HG02840 (cell line): ENCODE measurements around the gene PEAR1.

Experiments used
- ATAC-seq: cut with Tn5 transposase; IDR thresholded peaks from one replicate; pipeline ENCODE4 v1.9.1; 2021; ENCODE audit warnings: mild to moderate bottlenecking, moderate library complexity, moderate number of reproducible peaks; ENCODE audit not compliant: unreplicated experiment, low FRiP score

PEAR1 gene

DNA sequence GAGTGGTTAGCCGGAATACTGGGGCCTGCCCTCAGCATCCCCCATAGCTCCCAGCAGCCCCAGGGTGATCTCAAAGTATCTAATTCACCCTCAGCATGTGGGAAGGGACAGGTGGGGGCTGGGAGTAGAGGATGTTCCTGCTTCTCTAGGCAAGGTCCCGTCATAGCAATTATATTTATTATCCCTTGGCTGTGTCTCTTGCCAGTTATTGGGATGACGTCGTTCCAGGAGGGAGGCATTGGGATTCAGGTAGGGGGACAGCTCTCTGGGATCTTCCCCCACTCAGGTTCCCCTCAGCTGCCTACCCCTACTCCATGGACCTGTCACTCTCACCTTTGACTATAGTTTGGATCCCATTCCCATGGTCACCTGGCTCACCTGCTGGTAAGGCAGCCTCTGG is 11.9 kb upstream of the PEAR1 start:
- ATAC-seq = no peak

DNA sequence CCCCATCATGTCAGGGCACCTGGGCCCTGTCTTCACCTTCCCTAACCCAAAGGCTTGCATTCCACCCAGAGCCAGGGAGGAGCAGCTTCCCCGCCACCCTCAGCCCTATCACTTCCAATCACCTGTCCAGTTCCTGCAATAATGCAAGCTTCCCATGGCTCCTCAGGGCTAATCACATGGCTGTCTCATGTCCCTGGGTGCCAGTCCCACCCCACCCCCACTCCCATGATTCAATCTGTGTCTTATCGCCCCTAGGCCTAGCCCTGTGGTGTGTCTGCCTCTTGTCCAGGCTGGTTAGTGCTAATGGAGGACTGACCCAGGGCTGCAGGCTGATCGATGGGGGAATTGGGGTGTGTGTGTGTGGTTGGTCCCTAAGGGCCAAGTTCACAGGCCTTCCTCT is 11.0 kb upstream of the PEAR1 start:
- no peak for ATAC-seq

DNA sequence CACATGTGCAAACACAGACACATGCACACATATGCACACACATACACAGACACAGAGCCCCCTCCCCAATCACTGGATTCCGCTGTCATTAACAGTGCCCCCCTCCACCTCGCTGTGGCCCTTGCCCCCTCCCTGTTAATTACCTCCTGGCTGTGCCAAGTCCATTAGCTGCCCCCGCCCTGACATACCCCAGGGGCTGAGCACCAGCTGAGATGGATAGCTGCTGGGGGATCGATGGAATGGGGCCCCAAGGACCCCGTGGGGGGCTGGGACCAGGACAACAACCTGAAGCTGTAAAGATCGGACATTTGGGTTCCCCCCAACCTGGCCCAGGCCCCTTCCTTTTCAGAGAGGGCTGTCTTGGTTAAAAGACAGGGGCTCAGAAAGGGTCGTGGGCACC is 9.6 kb upstream of the PEAR1 start:
- ATAC-seq = no peak

DNA sequence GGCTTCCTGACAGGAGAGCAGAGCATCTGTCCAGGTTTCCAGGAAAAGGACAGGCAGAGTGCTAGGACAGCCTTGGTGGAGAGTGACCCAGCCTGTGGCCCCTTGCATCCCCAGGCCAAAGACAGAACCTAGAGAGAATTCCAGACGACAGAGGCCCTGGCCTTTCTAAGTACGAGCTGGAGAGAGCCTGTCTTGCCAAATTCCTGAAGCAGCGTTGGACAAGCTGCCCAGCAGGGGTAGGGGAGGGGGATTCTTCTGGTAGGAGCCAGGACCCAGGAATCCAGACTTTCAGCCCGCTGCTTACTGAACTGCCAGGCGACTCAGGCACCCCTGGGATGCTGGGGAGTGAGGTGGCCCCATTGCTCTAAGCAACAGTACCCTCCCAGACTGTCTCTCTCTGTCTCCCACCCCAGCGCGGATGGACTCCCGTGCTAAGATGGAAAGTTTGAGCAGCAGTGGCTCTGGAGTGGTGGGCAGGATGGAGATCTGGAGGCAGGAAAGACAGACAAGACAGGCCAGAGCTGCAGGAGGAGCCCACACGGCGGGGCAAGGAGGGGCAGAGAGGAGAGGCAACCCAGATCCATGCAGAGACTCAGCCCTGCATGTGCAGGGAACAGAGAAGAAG is 8.8 kb upstream of the PEAR1 start:
- ATAC-seq = no peak

GRCh38 chr1:156885314-156885713 is 8.2 kb upstream of the PEAR1 start:
- no peak for ATAC-seq

DNA sequence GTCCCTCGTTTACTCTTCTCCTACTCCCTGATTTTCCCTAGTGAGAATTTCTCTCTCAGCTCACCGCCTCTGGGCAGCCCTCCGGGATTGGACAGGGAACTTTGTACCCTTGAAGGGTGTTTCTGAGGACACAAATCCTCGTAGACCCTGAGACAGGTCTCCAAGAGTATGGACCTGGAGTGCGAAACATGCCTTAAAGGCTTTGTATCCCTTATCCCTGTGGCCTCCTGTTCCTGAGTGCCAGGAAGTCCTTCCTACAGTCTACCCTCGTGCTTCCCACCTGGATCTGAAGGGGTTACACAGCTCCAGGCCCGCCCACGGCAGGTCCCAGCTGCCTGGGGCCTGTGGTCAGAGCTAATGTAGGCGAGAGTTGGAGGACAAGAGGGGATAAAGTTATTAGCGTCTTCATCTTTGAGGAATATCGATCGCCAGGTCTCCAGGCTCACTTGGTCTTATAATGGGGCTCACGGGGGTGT is 7.6 kb upstream of the PEAR1 start:
- no peak for ATAC-seq

DNA sequence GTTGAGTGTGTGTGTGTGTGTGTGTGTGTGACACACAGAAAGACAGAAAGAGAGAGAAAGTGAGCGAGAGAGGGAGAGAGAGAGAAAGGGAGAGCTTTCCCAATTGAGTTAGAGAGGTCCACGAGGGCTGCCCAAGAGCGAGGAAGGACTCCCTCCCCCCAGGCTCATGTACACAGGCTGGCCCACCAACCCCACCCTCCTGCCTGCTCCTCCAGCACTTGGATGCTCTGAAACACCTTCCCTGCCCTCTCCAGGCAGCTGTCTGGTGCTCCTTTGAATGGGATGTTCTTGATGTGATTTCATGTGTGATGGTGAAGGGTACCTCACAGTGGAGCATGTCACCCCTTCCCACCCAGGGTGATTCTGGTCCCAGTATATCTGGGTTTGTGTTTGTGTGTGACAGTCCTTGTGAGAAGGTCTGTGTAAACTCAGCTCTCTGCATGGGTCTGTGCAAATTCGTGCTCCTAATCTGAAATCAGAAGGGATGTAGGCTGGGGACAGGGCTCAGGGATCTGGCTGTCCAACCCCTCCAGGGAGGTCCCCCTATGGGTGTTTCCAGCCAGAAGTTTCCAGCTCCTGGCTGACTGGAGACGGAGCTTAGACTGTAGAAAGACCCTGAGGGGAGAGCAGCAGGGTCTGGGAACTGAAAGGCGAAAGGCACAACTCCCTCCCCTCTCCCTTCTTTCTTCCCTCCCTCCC is 6.8 kb upstream of the PEAR1 start:
- no peak for ATAC-seq

GRCh38 chr1:156887317-156887716 is 6.2 kb upstream of the PEAR1 start:
- no peak for ATAC-seq

DNA sequence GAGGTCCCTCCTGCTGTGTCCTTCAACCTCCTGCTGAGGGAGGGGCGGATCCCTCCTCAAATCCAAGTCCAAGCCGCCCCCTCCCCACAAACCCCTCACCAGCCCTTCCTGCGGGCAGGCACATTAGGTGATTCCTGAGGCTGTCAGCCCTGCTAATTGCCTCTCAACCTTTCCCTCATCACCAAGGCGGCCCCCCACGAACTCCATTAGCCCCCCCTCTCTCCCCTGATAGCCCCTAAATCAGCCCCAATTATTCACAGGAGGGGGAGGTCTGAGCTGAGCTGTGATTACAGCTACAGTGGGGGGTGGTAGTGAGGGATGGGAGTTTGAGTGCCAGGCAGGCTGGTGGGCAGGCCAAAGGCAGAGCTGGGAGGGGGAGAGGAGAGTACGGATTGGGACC is 5.8 kb upstream of the PEAR1 start:
- ATAC-seq = no peak

- no peak for ATAC-seq
Measured at GRCh38 chr1:156889802-156890580, 3.5 kb upstream of the PEAR1 start.

DNA sequence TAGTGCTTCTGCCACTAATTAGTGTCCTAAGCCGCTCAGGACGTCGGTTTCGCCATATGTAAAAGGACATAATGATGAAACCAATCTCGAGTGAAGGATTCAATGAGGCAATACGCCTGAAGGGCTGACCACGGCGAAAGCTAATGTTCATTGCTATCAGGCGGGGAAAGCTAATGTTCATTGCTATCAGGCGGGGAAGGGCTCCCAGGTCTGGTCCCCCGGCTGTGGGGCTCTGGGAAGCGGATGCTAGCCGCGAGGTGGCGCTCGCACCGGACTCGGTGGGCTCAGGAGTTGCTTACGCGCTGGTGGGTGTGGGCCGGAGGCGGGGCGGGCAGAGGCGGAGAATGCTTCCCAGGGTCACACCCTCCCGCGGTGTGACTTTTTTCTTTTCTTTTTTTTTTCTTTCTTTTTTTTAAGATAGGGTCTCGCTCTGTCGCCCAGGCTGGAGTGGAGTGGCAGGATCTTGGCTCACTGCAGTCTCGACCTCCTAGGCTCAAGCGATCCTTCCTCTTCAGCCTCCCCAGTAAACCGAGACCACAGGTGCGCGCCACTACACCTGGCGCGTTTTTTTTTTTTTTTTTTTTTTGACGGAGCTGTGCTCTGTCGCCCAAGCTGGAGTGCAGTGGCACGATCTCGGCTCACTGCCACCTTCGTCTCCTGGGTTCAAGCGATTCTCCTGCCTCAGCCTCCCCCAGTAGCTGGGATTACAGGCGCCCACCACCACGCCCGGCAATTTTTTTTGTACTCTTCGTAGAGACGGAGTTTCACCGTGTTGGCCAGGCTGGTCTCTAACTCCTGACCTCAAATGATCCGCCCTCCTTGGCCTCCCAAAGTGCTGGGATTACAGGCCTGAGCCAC is 1.1 kb upstream of the PEAR1 start:
- no peak for ATAC-seq

DNA sequence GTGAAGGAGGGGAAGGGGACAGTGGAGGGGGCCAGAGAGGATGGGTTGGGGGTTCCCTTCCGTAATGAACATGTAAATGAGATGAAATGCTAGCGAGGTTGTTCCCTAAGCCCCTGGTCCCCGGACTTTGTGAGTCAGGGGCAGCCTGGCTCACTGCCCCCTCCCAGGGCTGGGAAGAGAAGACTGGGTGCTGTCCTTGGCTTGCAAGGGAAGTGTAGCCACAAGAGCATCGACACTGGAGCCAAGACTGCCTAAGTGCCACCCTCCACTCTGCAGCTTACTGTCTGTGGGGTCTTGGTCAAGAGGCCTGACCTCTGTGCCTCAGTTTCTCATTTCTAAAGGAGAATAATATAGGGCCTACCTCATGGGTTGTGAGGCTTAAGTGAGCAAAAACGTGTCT is 483 bp downstream of the PEAR1 start:
- no peak for ATAC-seq

DNA sequence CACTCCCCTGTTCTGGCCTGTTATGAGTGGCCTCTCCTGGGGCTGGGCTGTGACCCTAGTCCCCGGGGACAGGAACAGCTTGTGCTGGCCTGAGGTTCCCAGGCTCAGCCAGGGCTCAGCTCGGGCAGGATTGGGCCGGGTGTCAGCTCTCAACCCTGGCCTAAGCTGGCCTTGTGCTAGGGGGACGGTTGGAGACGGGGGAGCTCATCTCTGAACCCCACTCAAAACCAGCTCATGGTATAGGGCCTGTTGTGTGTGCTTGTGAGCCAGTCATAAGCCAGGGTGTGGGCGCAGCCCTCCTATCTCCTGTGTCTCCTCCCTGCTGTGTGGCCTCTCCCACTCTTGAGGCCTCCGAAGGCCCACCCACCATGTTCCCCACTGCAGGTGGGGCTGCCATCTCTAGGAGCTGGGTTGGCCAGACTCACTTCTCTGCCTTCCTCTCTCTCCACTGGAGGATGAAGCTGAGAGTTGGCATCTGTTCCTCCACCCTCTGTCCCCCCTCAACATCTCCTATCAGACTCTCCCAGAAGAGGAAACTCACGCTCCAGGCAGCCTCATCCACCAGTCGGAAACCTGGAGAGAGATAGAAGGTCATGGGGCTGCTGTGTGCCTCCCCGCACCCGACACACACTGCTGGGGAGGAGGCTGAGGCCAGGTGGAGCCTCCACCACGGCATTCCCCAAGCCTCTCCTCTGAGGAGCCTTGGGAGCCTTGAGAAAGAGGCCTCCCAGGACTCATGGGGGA is 1.4 kb downstream of the PEAR1 start:
- no peak for ATAC-seq

DNA sequence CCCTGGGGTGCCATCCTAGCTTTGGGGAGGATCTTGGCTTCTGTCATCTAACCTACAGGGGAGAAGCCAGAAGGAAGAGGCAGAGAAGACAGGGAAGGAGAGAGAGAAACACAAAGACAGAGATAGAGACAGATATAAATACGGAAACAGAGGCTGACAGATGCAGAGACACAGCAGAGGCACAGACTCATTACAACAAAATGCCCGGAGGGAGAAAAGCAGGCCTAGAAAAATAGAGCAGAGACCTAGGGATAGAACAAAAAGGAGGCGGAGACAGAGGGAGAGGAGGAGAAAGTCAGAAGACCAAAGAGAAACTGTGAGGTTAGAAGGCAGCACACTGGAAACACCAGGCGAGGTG is 1.9 kb downstream of the PEAR1 start:
- ATAC-seq = no peak

DNA sequence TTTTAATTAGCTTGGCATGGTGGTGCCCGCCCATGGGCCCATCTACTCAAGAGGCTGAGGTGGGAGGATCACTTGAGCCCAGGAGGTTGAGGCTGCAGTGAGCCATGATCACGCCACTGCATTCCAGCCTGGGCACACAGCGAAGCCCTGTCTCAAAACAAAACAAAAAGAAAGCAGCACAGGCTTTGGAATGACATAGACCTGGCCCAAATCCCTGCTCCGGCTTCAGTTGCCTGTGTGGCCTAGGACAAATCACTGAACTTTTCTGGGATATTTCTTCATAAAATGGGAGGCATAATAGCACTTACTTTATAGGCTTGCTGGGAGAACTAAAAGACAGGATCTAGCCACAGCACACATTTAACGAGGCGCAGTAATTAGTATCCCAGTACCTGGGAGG is 2.4 kb downstream of the PEAR1 start:
- ATAC-seq = no peak

DNA sequence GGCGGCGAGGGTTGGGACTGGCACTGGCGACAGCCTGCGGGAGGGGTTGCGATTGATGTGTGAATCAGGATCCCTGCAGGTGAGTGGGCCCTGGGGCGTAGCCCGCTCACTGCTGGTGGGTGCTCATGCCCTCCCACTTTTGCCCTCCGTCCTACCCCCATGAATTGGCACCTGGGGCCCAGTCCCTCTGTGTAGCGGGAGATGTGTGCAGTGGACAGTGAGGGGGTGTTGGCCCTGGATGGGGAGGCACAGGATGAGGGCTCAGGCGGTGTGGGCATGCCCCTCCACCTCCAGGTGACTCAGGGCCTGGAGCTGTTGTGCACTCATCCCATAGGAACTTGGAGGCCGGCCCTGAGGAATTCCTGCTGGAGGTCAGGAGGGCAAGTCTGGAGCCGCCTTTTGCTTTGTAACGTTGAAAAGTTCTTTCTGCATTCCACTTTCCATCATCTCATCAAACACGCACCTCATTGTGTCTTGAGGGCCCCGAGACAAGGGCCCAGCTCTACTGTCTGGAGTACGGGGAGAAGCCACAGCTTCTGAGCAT is 3.0 kb downstream of the PEAR1 start:
- ATAC-seq = no peak

GRCh38 chr1:156897078-156897825 is 3.7 kb downstream of the PEAR1 start:
- no peak for ATAC-seq

GRCh38 chr1:156898161-156898566 is 4.6 kb downstream of the PEAR1 start:
- no peak for ATAC-seq
